ENCODE data around the gene UBTD1. TPM values are rescaled to one million over a fixed set of nuclear protein-coding genes. Genes with fewer than 3 reads are reported as not detected.

UBTD1 gene
- total and polyA plus RNA-seq, 10 of the 15 experiments (the other 5 are each of a cell fraction or from before 2014, with no cell fraction given), result 0.04 to 1.5 (median 1.2) TPM; not detected in 1

- Histone ChIP-seq H2AFZ (ENCODE audit: control insufficient read depth, low read depth, low read length) (no peak overlapping the region), H3K79me2 (ENCODE audit: control insufficient read depth, insufficient read depth, low read length) (no peaks in the 10 kb centered on the region), H3K9me3 (replicated peaks; ENCODE audit: control insufficient read depth, insufficient read depth, low read length) (no peaks in the 10 kb centered on the region), H4K20me1 (ENCODE audit: control insufficient read depth, insufficient read depth) (no peaks in the 10 kb centered on the region), H3K9ac (ENCODE audit: control insufficient read depth, insufficient read depth, low read length) (no peak overlapping the region), H3K27me3 (replicated peaks in 1 of 2; ENCODE audit: control insufficient read depth in 2 of 2, insufficient read depth in 2 of 2, low read length in 1 of 2) (no peaks in the 10 kb centered on the region), H3K4me3 (no peak overlapping the region), H3K4me1 (ENCODE audit: control insufficient read depth, insufficient read depth, low read length) (no peaks in the 10 kb centered on the region), H3K36me3 (ENCODE audit: control insufficient read depth in 2 of 2, insufficient read depth in 2 of 2, low read length in 1 of 2) (no peaks in the 10 kb centered on the region), H3K4me2 (ENCODE audit: control insufficient read depth, insufficient read depth) (no peak overlapping the region), H3K27ac (ENCODE audit: control insufficient read depth, insufficient read depth) (no peak overlapping the region)
- no peak for ATAC-seq
- intact Hi-C loops (cut with micrococcal nuclease; ENCODE audit: unreplicated experiment), result loop anchor here (5.0 kb wide), 1 partner anchor 149 kb away; no protein-coding TSS in a partner anchor
- SMC1A ChIA-PET (ENCODE audit: uncharacterized antibody, unreplicated experiment), result interaction anchor here (0.9 to 1.6 kb wide), 2 partner anchors 39 to 144 kb away, joined by 3 to 9 read pairs; partner anchors contain the start of gene ANKRD2
- in situ Hi-C loops (cut with MboI), result no loop called here
- WGBS (ENCODE audit: insufficient coverage, insufficient replicate concordance, low lambda C conversion rate, missing lambda C conversion rate), result 67% methylated on average over 12 of the region's 12 CpGs
- DNase-seq (ENCODE audit: low read depth, low spot score), result no peak
- RAD21 ChIA-PET (ENCODE audit: unreplicated experiment), result no interaction called here
- TF ChIP-seq FOS (IDR thresholded peaks at IDR 0.05; ENCODE audit: borderline replicate concordance, extremely low read depth, insufficient read length), result no peak
- TF ChIP-seq YBX1 (IDR thresholded peaks at IDR 0.05), result no peak
- no peak for TF ChIP-seq NFIC (IDR thresholded peaks at IDR 0.05; ENCODE audit: low read depth, low read length)
- no peak for TF ChIP-seq TCF3 (IDR thresholded peaks at IDR 0.05; ENCODE audit: borderline replicate concordance, insufficient read depth, low read depth, low read length)
- no peak for TF ChIP-seq USF2 (IDR thresholded peaks at IDR 0.05; ENCODE audit: borderline replicate concordance, low read depth, low read length)
- no peak for TF ChIP-seq SREBF2 (IDR thresholded peaks at IDR 0.05; ENCODE audit: low read length)
- no peak for TF ChIP-seq IRF5 (IDR thresholded peaks at IDR 0.05; ENCODE audit: borderline replicate concordance)
- TF ChIP-seq NR2C1 (IDR thresholded peaks at IDR 0.05), result no peak
- no peak for TF ChIP-seq HCFC1 (IDR thresholded peaks at IDR 0.05; ENCODE audit: low read length)
- TF ChIP-seq CBX5 (IDR thresholded peaks at IDR 0.05; ENCODE audit: low read depth), result no peak
- BruUV-seq (replicated peaks), result no TSS peak
- FAIRE-seq, result no peak
- CTCF ChIA-PET, result interaction anchor here (0.9 to 1.5 kb wide), 5 partner anchors 24 to 205 kb away, joined by 3 to 4 read pairs (median 3); no protein-coding TSS in a partner anchor
- POLR2A ChIA-PET, result no interaction called here
Observed at GRCh38 chr10:97611473-97611872, 112.7 kb downstream of the UBTD1 start.

Measured in GM12878 (cell line).